NOMO-1 (cell line): ENCODE results near the gene C6orf136.

Experiments
- DNase-seq, 2 experiments: peaks; one replicate each; lab custom pipeline; 2025; ENCODE audit not compliant: unreplicated experiment in 2 of 2; lab: John Stamatoyannopoulos, UW

Gene C6orf136

GRCh38 chr6:30646450-30647241, at the start of gene C6orf136:
Gene C6orf136 (plus strand): TSS chr6:30647133. CDS start chr6:30647232, 99 bp downstream.
- peak; percentile 83 to 91 for DNase-seq

- DNase-seq: peak; percentile 34 to 55
These were observed 49.4 kb upstream of the C6orf136 start for GRCh38 chr6:30597315-30598144.

- DNase-seq: no peak
These were observed 47.9 kb upstream of the C6orf136 start for GRCh38 chr6:30598912-30599624.

GRCh38 chr6:30599625-30600324, 47.2 kb upstream of the C6orf136 start:
- DNase-seq: no peak

GRCh38 chr6:30600451-30600961, 46.4 kb upstream of the C6orf136 start:
- DNase-seq: no peak

- no peak for DNase-seq
These were observed 45.5 kb upstream of the C6orf136 start for GRCh38 chr6:30601436-30601814.

GRCh38 chr6:30601815-30602641, 44.9 kb upstream of the C6orf136 start:
- no peak for DNase-seq

GRCh38 chr6:30603961-30604360, 43.0 kb upstream of the C6orf136 start:
- DNase-seq: no peak

GRCh38 chr6:30610065-30610464, 36.9 kb upstream of the C6orf136 start:
- no peak for DNase-seq

GRCh38 chr6:30611150-30611855, 35.6 kb upstream of the C6orf136 start:
- no peak for DNase-seq

GRCh38 chr6:30611856-30612194, 35.1 kb upstream of the C6orf136 start:
- DNase-seq: no peak

GRCh38 chr6:30612213-30612612, 34.7 kb upstream of the C6orf136 start:
- DNase-seq: no peak

- no peak for DNase-seq
These were observed 34.2 kb upstream of the C6orf136 start for GRCh38 chr6:30612687-30613248.

GRCh38 chr6:30613251-30614043, 33.5 kb upstream of the C6orf136 start:
- DNase-seq: peak in 1 of 2 experiments; percentile 12

- DNase-seq: no peak
These were observed 32.7 kb upstream of the C6orf136 start for GRCh38 chr6:30614044-30614842.

- DNase-seq: peak; percentile 92 to 98
These were observed 32.1 kb upstream of the C6orf136 start for GRCh38 chr6:30614843-30615218.
